HUES6 (cell line): ENCODE data around the gene HOXB6.

Experiments
- H3K27ac ChIP-seq: 2 replicates; pipeline ENCODE4 v1.7.0; 2013; ENCODE audit warnings: low read depth, mild to moderate bottlenecking, low read length, inconsistent platforms
- H3K27me3 ChIP-seq: 2 replicates; pipeline ENCODE4 v1.6.1; 2013; ENCODE audit warnings: low read length; ENCODE audit not compliant: control insufficient read depth, insufficient read depth
- H3K36me3 ChIP-seq: 2 replicates; pipeline ENCODE4 v1.6.1; 2013; ENCODE audit warnings: low read length; ENCODE audit not compliant: control insufficient read depth, insufficient read depth
- H3K4me1 ChIP-seq: 2 replicates; pipeline ENCODE4 v1.6.1; 2013; ENCODE audit warnings: low read length; ENCODE audit not compliant: control insufficient read depth, insufficient read depth
- H3K4me3 ChIP-seq: 2 replicates; pipeline ENCODE4 v1.5.1; 2013; ENCODE audit warnings: low read depth, low read length
- H3K9ac ChIP-seq: one replicate; pipeline ENCODE4 v1.6.1; 2013; ENCODE audit warnings: mild to moderate bottlenecking, low read length
- H3K9me3 ChIP-seq: 2 replicates; pipeline ENCODE4 v1.6.1; 2013; ENCODE audit warnings: low read depth, low read length; ENCODE audit not compliant: control insufficient read depth, insufficient read depth

HOXB6 gene

DNA sequence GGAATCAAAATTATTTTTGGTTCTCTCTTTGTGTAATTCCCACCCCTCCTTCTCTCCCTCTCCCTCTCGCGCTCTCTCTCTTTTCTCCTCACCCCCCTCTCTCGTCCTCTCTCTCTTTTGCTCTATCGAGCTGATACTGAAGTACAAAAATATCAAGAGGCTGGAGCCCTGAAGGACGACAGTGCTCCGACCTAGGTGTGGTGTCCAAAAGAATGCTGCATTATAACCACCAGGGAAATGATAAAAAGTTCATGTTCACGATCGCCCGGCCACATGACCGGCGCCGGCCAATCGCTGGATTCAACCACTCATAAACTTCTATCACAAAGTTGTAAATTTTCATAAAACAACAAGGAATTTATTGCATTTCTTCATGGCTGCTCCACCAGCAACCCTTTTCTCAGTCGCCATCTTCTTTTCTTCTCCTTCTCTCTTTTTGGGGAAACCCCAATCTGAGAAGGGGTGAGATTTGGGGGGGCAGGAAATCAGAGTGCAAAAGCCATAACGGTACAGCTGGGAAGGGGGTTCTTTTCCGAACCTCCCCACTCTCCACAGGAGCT, at the start of gene HOXB6:
TSS of gene HOXB6 (minus strand) at position 217 of the 560 bp plus-strand sequence. CDS start 6,836 bp downstream, outside the sequence.
- H3K4me1 ChIP-seq, result peaks cover 16% of the 10 kb centered on the region
- H3K27me3 ChIP-seq, result peaks cover 100% of the 10 kb centered on the region
- no peaks in the 10 kb centered on the region for H3K36me3 ChIP-seq
- no peaks in the 10 kb centered on the region for H3K9me3 ChIP-seq
- peak within 1 kb of the TSS; percentile 48; the same call in 1 of the 2 replicates for H3K4me3 ChIP-seq
- peak within 1 kb of the TSS; percentile 87 for H3K9ac ChIP-seq
- H3K27ac ChIP-seq, result no peak within 1 kb of the TSS; the same call in 1 of the 2 replicates

DNA sequence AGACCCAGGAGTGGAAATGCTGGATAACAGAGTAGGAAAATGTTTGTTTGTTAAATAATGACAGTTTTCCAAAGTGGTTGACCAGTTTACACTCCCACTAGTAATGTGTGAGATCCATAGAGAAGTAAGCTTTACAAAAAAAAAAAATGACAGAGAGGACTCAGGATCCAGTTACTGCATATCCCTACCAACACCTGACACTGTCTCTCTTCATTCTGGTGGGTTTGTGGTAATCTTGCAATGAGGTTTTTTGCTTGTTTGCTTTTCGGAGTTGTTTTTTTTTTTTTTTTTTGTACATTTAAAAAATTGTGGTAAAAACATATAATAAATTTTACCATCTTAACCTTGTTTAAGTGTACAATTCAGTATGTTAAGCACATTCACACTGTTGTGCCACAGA, 45.0 kb upstream of the HOXB6 start:
- Histone ChIP-seq H3K27ac (no peak overlapping the region), H3K36me3 (no peaks in the 10 kb centered on the region), H3K9me3 (no peaks in the 10 kb centered on the region), H3K4me1 (peaks cover 8% of the 10 kb centered on the region), H3K9ac (no peak overlapping the region), H3K4me3 (no peak overlapping the region), H3K27me3 (peaks cover 70% of the 10 kb centered on the region)

DNA sequence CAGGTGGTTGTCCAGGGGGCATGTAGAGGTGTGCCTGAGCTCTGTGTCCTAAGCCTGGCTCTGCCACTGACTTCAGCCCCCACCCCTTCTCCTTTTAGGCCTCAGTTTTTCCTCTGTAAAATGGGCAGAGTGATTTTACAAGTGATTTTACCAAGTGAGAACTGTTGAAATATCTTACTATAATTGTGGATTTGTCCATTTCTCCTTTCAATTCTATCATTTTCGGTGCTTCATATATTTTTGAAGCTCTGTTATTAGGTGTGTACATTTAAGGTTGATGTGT, 43.1 kb upstream of the HOXB6 start:
- Histone ChIP-seq H3K27me3 (peaks cover 86% of the 10 kb centered on the region), H3K4me1 (peaks cover 8% of the 10 kb centered on the region), H3K4me3 (peak overlapping the region; percentile 54), H3K9me3 (no peaks in the 10 kb centered on the region), H3K36me3 (no peaks in the 10 kb centered on the region), H3K27ac (no peak overlapping the region), H3K9ac (no peak overlapping the region)

DNA sequence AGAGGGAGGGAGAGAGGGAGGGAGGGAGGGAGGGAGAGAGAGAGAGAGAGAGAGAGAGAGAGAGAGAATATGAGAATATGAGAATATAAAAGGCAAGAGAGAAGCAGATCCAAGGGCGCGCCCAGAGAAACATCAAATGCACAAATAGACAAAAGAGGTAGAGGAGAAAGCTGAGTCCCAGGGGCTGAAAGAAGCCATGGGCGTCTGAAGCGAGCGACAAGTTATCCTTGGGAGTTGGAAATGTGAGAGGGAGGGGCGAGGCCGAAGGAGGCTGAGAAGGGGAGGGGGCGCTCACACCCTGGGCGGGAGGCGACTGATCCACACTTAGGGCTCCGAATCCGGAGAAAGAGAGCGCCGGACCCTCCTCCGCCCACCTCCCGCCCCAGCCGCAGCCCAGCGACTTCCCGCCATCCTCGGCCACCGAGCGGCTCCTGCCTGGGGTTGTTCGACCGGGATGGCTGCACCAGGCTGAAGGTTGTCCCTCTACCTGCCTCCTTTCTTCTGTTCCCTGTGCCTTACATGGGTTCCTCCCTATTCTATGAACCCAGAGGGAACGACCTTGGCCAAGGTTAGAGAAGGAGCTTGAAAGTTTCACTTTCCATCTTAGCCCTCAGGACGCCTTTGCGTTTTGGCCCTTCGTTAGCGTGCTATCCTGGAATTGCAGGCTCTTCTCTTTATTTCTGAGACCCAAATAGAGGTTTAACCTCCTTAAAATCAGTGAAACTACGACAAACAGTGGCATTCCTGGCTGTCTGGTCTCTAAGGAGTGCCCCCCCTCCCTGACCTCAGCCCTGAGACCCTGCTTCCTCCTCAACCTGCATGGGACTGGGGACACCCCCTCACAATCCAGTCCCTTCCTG, 42.5 kb upstream of the HOXB6 start:
- Histone ChIP-seq H3K27ac (no peak overlapping the region), H3K4me3 (peak overlapping the region; percentile 54), H3K36me3 (no peaks in the 10 kb centered on the region), H3K9me3 (no peaks in the 10 kb centered on the region), H3K9ac (no peak overlapping the region), H3K27me3 (peaks cover 87% of the 10 kb centered on the region), H3K4me1 (peaks cover 8% of the 10 kb centered on the region)

DNA sequence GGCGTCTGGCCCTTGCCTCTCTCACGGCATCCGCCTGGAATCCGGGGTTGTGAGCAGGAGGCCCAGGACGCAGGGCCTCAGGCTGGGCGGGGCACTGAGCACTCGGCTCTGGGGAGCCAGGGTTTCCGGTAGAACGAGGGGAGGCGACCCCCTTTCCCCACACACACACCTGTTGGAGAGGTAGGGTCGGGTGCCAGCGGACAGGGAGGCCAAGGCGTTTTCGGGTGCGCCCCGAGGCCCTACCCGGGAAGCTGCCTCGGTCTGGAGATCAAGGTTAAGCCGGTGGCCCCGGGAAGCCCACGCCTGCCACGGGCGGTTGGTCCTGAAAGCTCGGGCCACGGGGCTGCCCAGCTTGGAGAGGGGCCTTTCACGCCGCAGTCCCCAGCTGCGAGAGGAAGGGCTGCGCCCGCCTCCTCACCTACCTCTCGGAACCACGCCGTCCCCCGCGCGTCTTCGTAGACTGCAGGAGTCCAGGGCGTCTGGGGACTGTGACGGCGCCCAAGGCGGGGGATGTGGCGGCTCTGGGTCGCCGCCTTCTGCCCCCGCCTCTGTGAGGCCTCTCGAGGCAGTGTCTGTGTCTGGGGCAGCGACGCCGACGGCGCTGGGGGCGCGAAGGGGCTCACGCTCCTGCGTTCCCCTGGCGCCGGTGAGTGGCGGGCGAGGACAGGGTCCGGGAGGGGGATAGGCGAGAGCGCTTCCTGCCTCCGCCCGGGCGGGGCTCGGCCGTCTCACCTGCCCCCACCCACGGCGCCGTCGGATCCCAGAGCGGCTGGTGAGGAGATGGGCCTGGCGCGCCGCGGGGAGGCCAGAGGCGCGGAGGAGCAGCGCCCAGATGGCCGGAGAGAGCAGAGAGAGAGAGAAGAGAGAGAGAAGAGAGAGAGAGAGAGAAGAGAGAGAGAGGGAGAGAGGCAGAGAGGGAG, 41.7 kb upstream of the HOXB6 start:
- Histone ChIP-seq H3K27me3 (peaks cover 90% of the 10 kb centered on the region), H3K9me3 (no peaks in the 10 kb centered on the region), H3K4me1 (peaks cover 13% of the 10 kb centered on the region), H3K9ac (peak overlapping the region; percentile 68), H3K4me3 (peak overlapping the region; percentile 54), H3K27ac (no peak overlapping the region), H3K36me3 (no peaks in the 10 kb centered on the region)

DNA sequence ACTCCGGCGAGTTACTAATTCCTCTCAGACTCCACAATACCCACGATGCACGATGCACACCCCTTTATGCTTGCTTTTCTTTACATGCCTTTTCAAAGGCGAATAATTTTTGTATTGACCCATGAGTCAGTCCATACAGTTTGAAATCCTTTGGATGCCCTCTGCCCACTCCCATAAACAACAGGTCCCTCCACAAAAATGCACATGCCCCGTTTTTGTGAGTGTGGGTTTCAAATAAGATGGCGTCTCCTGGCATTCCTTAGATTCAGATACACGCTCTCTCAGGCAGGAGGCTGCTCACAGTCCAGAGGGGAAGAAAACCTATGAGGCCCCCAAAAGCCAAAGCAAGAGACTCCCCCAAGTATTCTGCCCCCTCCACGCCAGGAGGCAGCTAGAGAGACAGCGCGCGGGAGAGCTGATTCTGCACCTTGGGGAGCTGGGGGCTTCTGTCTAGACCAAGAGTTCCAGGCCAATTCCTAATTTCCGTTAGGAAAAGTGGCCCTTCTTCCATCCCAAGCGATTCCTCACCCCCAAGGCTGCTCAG, 40.9 kb upstream of the HOXB6 start:
- H3K9ac ChIP-seq, result peak overlapping the region; percentile 68
- H3K27me3 ChIP-seq, result peaks cover 98% of the 10 kb centered on the region
- no peaks in the 10 kb centered on the region for H3K36me3 ChIP-seq
- H3K9me3 ChIP-seq, result no peaks in the 10 kb centered on the region
- H3K27ac ChIP-seq, result no peak overlapping the region
- peak overlapping the region; percentile 54 for H3K4me3 ChIP-seq
- peaks cover 13% of the 10 kb centered on the region for H3K4me1 ChIP-seq

DNA sequence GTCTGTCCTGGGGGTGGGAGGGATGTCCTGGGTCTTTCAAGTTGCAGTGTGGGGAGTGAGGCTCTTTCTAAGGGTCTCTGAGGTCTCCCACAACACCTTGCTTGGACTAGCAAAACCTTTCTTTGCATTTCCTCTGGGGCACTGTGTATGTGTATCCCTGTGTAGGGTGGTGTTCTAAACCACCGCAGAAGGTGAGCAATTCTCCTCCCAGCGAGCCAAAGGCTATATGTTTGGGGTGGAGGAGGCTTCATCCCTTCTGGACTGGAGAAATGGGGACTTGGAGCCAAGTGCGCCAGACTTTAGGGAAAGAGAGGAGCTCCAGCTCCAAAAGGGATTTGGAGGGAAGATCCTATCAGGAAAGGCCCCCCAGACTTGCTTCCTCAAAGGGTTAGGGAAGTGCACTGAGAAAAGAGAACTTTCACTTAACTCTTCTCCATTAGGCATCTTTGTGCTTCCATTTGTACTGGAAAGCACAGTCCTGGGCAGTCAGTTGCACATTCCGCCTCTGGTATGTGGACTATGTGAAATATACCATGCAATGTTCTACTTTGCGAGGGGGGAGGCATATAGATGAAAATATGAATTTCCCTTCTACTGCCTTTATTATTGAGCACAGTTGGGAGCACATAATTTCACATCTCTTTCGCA, 40.2 kb upstream of the HOXB6 start:
- H3K4me3 ChIP-seq, result peak overlapping the region; percentile 54; the same call in 1 of the 2 replicates
- H3K27me3 ChIP-seq, result peaks cover 99% of the 10 kb centered on the region
- peak overlapping the region; percentile 40 for H3K9ac ChIP-seq
- H3K36me3 ChIP-seq, result no peaks in the 10 kb centered on the region
- no peaks in the 10 kb centered on the region for H3K9me3 ChIP-seq
- peaks cover 13% of the 10 kb centered on the region for H3K4me1 ChIP-seq
- no peak overlapping the region for H3K27ac ChIP-seq

DNA sequence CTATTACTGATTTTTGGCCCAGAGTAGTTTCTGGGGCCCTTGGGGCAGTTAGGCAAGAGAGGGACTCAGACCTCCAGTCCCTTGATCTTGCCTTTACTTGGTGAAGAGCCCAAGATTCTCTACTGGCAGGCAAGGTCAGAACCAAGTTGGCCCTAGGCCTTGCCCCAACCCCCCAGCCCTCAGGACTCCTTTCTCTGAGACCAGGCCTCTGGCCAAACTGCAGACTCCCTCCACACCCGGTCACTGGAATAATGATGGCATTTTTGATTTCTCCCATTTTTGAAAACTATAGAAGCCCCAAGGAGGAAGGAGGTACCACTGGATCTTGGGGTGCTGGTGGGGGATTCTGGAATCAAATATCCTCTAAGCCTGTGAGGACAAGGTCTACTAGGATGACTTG, 39.4 kb upstream of the HOXB6 start:
- Histone ChIP-seq H3K9me3 (no peaks in the 10 kb centered on the region), H3K36me3 (no peaks in the 10 kb centered on the region), H3K4me1 (peaks cover 13% of the 10 kb centered on the region), H3K4me3 (peak overlapping the region; percentile 54; the same call in 1 of the 2 replicates), H3K27me3 (peaks cover 99% of the 10 kb centered on the region), H3K27ac (no peak overlapping the region), H3K9ac (peak overlapping the region; percentile 49)

DNA sequence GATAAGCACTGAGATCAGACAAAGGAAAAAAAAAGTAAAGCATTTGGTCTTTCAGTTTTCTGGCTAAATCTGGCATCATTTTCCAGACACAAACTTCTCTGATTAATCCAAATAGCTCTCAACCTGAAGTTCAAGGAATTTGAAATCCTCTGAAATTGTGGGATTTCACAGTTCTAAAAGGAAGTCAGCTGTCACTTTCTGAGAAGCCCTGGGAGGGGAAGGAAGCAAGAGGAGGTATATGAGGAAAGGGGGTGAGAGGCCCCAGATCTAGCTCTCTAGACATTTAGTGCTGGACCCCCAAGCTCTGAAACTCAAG, 38.9 kb upstream of the HOXB6 start:
- Histone ChIP-seq H3K4me3 (peak overlapping the region; percentile 40; the same call in 1 of the 2 replicates), H3K27ac (no peak overlapping the region), H3K36me3 (no peaks in the 10 kb centered on the region), H3K4me1 (peaks cover 13% of the 10 kb centered on the region), H3K9ac (peak overlapping the region; percentile 42), H3K27me3 (peaks cover 100% of the 10 kb centered on the region), H3K9me3 (no peaks in the 10 kb centered on the region)

DNA sequence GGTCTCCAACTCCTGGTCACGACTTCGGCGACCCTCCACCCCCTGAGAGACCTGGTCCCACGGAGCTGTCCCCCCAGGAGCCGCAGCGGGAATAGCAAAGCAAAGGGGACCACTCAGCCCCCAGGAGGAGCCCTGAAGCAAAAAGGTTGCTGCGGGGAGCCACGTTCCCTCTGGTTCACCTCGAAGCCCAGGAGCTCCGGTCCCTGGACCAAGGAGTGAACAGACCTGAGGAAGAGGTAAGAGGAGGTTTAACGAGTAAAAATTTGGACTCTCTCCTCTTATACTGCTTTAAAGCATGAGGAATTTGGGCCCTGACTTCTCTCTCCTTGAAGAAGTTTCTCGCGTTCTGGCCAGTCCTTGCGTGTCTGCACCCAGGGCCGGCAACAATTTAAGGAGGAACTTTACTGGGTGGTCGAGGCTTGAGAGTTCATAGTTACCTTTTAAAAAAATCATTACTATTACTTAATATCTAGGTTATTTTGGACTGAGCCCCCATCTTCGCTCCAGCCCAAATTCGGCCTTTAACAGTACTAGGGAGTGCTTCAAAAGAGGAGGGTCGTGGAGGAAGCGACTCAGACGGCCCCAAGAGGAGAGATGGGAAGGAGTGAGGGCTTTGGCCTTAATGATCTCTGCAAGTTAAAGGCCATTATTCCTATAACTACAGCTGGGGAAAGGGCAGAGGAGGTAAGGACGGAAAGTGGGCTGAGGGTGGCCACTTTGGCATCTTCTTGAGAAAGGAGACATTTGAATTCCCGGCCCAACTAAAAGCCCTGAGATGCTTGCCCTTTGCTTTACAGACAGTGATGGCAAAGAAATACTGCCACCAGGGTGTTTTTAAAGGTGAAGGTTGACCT, 38.3 kb upstream of the HOXB6 start:
- H3K9ac ChIP-seq, result peak overlapping the region; percentile 43
- H3K36me3 ChIP-seq, result no peaks in the 10 kb centered on the region
- no peak overlapping the region for H3K27ac ChIP-seq
- H3K4me3 ChIP-seq, result peak overlapping the region; percentile 40; the same call in 1 of the 2 replicates
- no peaks in the 10 kb centered on the region for H3K9me3 ChIP-seq
- H3K4me1 ChIP-seq, result peaks cover 13% of the 10 kb centered on the region
- peaks cover 100% of the 10 kb centered on the region for H3K27me3 ChIP-seq
